Common myeloid progenitor, CD34-positive (primary cell): Measurements from ENCODE around the gene GDF15.

ENCODE experiments used
- CTCF ChIA-PET: fragments of 350-600 bp; sonication (Branson Sonifier 250); formaldehyde crosslinking; loops from one replicate; lab custom pipeline; 2021; ENCODE audit warnings: antibody characterized with exemption; lab: Charles Lee
- POLR2A ChIA-PET: fragments of 350-600 bp; sonication (Branson Sonifier 250); formaldehyde crosslinking; loops from one replicate; lab custom pipeline; 2021; ENCODE audit warnings: antibody characterized with exemption; lab: Charles Lee
- DNase-seq, 3 donors: peaks; one replicate each; pipeline versions ENCODE4 v3.0.0 to v3.0.0-alpha.2; 2013
- H3K27ac ChIP-seq, 2 experiments: 1 replicate in 1 of 2; 2 replicates in 1 of 2; pipeline ENCODE4 v1.7.0; 2013; ENCODE audit warnings: inconsistent platforms in 2 of 2, low read length in 2 of 2, mild to moderate bottlenecking in 2 of 2, low read depth in 1 of 2, moderate library complexity in 1 of 2; ENCODE audit not compliant: severe bottlenecking in 2 of 2, insufficient read depth in 1 of 2, poor library complexity in 1 of 2
- H3K27me3 ChIP-seq, 5 experiments: replicated peaks in 2 of 5; 1 replicate in 3 of 5; 2 replicates in 2 of 5; pipeline versions ENCODE4 v1.6.1 to v1.7.0; 2013; ENCODE audit warnings: low read length in 4 of 5, mild to moderate bottlenecking in 2 of 5, moderate library complexity in 2 of 5, inconsistent platforms in 1 of 5; ENCODE audit not compliant: insufficient read depth in 5 of 5, control insufficient read depth in 4 of 5
- H3K36me3 ChIP-seq, 4 experiments: 1 replicate in 2 of 4; 2 replicates in 2 of 4; pipeline versions ENCODE4 v1.6.1 to v1.7.0; 2013; ENCODE audit warnings: low read length in 3 of 4, control low read depth in 1 of 4, mild to moderate bottlenecking in 1 of 4; ENCODE audit not compliant: control insufficient read depth in 4 of 4, insufficient read depth in 4 of 4
- H3K4me1 ChIP-seq, 4 experiments: 1 replicate in 3 of 4; 2 replicates in 1 of 4; pipeline versions ENCODE4 v1.6.1 to v1.7.1; 2013; ENCODE audit warnings: low read length in 3 of 4, mild to moderate bottlenecking in 3 of 4, control low read depth in 1 of 4, inconsistent platforms in 1 of 4, moderate library complexity in 1 of 4; ENCODE audit not compliant: control insufficient read depth in 4 of 4, insufficient read depth in 4 of 4; ENCODE audit errors: control extremely low read depth in 1 of 4
- H3K4me3 ChIP-seq, 7 experiments: 1 replicate in 4 of 7; 2 replicates in 3 of 7; pipeline versions ENCODE4 v1.5.1 to v1.7.0; 2013; ENCODE audit warnings: mild to moderate bottlenecking in 7 of 7, low read length in 6 of 7, moderate library complexity in 6 of 7, inconsistent platforms in 2 of 7, low read depth in 2 of 7, control low read depth in 1 of 7; ENCODE audit not compliant: insufficient read depth in 4 of 7, control insufficient read depth in 1 of 7; ENCODE audit errors: extremely low read depth in 1 of 7
- H3K9me3 ChIP-seq, 5 experiments: 1 replicate in 4 of 5; 2 replicates in 1 of 5; pipeline versions ENCODE4 v1.6.1 to v1.7.1; 2013; ENCODE audit warnings: low read length in 4 of 5, mild to moderate bottlenecking in 2 of 5, inconsistent platforms in 1 of 5, low read depth in 1 of 5, moderate library complexity in 1 of 5; ENCODE audit not compliant: control insufficient read depth in 4 of 5, insufficient read depth in 2 of 5; ENCODE audit errors: control extremely low read depth in 1 of 5
- WGBS: methylation state at CpG from one replicate; pipeline ENCODE4 v1.1.5; 2013; ENCODE audit not compliant: insufficient coverage; 5-methylcytosine and 5-hydroxymethylcytosine counted together

Gene GDF15

GRCh38 chr19:18408053-18408476 lies 22.1 kb downstream of the GDF15 start:
- Histone ChIP-seq H3K4me1 (peaks cover 0 to 19% (median 5%) of the 10 kb centered on the region in 4 experiments), H3K4me3 (no peak overlapping the region), H3K9me3 (no peaks in the 10 kb centered on the region), H3K27ac (no peak overlapping the region), H3K27me3 (no peaks in the 10 kb centered on the region), H3K36me3 (no peaks in the 10 kb centered on the region)
- ChIA-PET CTCF (interaction anchor here (1.1 to 8.9 kb wide), 2 partner anchors 18 to 40 kb away, joined by 4 to 101 read pairs; no protein-coding TSS in a partner anchor), POLR2A (no interaction called here)
- 50% methylated on average over 10 of the region's 10 CpGs for WGBS
- DNase-seq = peak in 2 of 3 donors; percentile 45 to 54

- H3K27me3 ChIP-seq = no peaks in the 10 kb centered on the region
- POLR2A ChIA-PET = no interaction called here
These were observed 26.8 kb downstream of the GDF15 start for GRCh38 chr19:18412610-18413239.

GRCh38 chr19:18414504-18415177 lies 28.7 kb downstream of the GDF15 start:
- H3K4me1 ChIP-seq = peaks cover 3 to 60% (median 54%) of the 10 kb centered on the region in 4 experiments

More at GRCh38 chr19:18412610-18413239, 26.8 kb downstream of the GDF15 start:
- Histone ChIP-seq H3K9me3 (no peaks in the 10 kb centered on the region), H3K4me1 (peaks cover 3 to 50% (median 40%) of the 10 kb centered on the region in 4 experiments), H3K27ac (no peak overlapping the region), H3K4me3 (no peak overlapping the region), H3K36me3 (no peaks in the 10 kb centered on the region)
- DNase-seq = no peak
- CTCF ChIA-PET = interaction anchor here (0.9 to 6.9 kb wide), 17 partner anchors 8 to 215 kb away, joined by 3 to 133 read pairs (median 5); partner anchors contain the start of genes GDF15 and PGPEP1
- WGBS = 96% methylated on average over 12 of the region's 16 CpGs

GRCh38 chr19:18415178-18415867 lies 29.4 kb downstream of the GDF15 start:
- WGBS = 3% methylated on average over 24 of the region's 25 CpGs
- Histone ChIP-seq H3K4me3 (peak overlapping the region in 5 of 7 experiments; percentile 29 to 60 (median 54)), H3K9me3 (no peaks in the 10 kb centered on the region), H3K27me3 (no peaks in the 10 kb centered on the region), H3K27ac (peak overlapping the region; percentile 46 to 94), H3K36me3 (no peaks in the 10 kb centered on the region), H3K4me1 (peaks cover 3 to 64% (median 60%) of the 10 kb centered on the region in 4 experiments)
- DNase-seq = peak in 2 of 3 donors; percentile 28 to 33
- CTCF ChIA-PET = interaction anchor here (0.6 to 6.9 kb wide), 15 partner anchors 9 to 535 kb away, joined by 3 to 133 read pairs (median 4); partner anchors contain the start of genes GDF15 and LRRC25
- POLR2A ChIA-PET = interaction anchor here (0.5 to 1.2 kb wide), 3 partner anchors 98 to 249 kb away, joined by 3 to 5 read pairs (median 3); no protein-coding TSS in a partner anchor

More at GRCh38 chr19:18414504-18415177, 28.7 kb downstream of the GDF15 start:
- DNase-seq = peak in 2 of 3 donors; percentile 50 to 61
- Histone ChIP-seq H3K36me3 (no peaks in the 10 kb centered on the region), H3K27ac (peak overlapping the region; percentile 46 to 94), H3K4me3 (peak overlapping the region in 3 of 7 experiments; percentile 54 to 60 (median 57)), H3K27me3 (no peaks in the 10 kb centered on the region), H3K9me3 (no peaks in the 10 kb centered on the region)
- CTCF ChIA-PET = interaction anchor here (0.6 to 6.9 kb wide), 14 partner anchors 9 to 1151 kb away, joined by 3 to 133 read pairs (median 4); partner anchors contain the start of genes GDF15 and LRRC25
- POLR2A ChIA-PET = interaction anchor here (0.5 to 1.2 kb wide), 4 partner anchors 26 to 248 kb away, joined by 3 to 7 read pairs (median 4); no protein-coding TSS in a partner anchor
- WGBS = 20% methylated on average over 6 of the region's 11 CpGs

- Histone ChIP-seq H3K4me1 (peaks cover 3 to 79% (median 71%) of the 10 kb centered on the region in 4 experiments), H3K4me3 (peak overlapping the region in 5 of 7 experiments; percentile 28 to 69 (median 52)), H3K36me3 (no peaks in the 10 kb centered on the region), H3K9me3 (no peaks in the 10 kb centered on the region), H3K27me3 (no peaks in the 10 kb centered on the region), H3K27ac (peak overlapping the region; percentile 79 to 94)
- WGBS = under 1% methylated on average over 40 of the region's 44 CpGs
- POLR2A ChIA-PET = interaction anchor here (0.8 to 2.9 kb wide), 8 partner anchors 11 to 136 kb away, joined by 3 to 16 read pairs (median 3); partner anchors contain the start of gene JUND
- CTCF ChIA-PET = interaction anchor here (0.8 to 3.4 kb wide), 7 partner anchors 12 to 75 kb away, joined by 3 to 11 read pairs (median 7); no protein-coding TSS in a partner anchor
- DNase-seq = peak; percentile 91 to 97 (median 95)
These were observed 30.9 kb downstream of the GDF15 start for GRCh38 chr19:18416778-18417249.
